NB4 (cell line): Measurements from ENCODE around the gene ANAPC1.
"Not testable (repeated sequence)": the region's sequence is repeated elsewhere in the genome, so short reads cannot be mapped to it uniquely, and the experiment has no call there.

Source experiments
- CTCF ChIP-seq: IDR thresholded peaks from one replicate; pipeline ENCODE4 v1.5.1; 2012; ENCODE audit warnings: low read depth, low read length
- MAX ChIP-seq: IDR thresholded peaks from 2 replicates; pipeline ENCODE4 v1.6.1; 2011; ENCODE audit warnings: low read depth, low read length
- POLR2A ChIP-seq: IDR thresholded peaks from 2 replicates; pipeline ENCODE4 v1.6.1; 2011; ENCODE audit warnings: mild to moderate bottlenecking; ENCODE audit not compliant: insufficient read length; ENCODE audit errors: extremely low read depth

GRCh38 chr2:111781443-111782094 is 102.4 kb downstream of the ANAPC1 start:
- not testable (repeated sequence) for TF ChIP-seq CTCF, POLR2A, MAX
